Measurements from ENCODE around the gene GATAD2B.

GRCh38 chr1:153763365-153764225 is 159.2 kb downstream of the GATAD2B start:
- TF ChIP-seq EZH2 (IDR thresholded peaks at IDR 0.05; ENCODE audit: borderline replicate concordance, low read depth, low read length, severe bottlenecking) (no peak), POLR2AphosphoS5 (IDR thresholded peaks at IDR 0.05; ENCODE audit: insufficient read depth, low read depth, low read length) (peak; percentile 52), CTCF (IDR thresholded peaks at IDR 0.05; ENCODE audit: extremely low read depth in 1 of 2, insufficient read depth in 1 of 2, low read depth in 1 of 2, low read length in 2 of 2) (no peak), MAX (IDR thresholded peaks at IDR 0.05; ENCODE audit: insufficient read depth, insufficient read length) (no peak), POLR2A (IDR thresholded peaks at IDR 0.05; ENCODE audit: low read depth, low read length) (peak; percentile 43), MYC (IDR thresholded peaks at IDR 0.05; ENCODE audit: low read depth, low read length) (no peak), FOS (IDR thresholded peaks at IDR 0.05; ENCODE audit: borderline replicate concordance, insufficient read depth, low read length) (no peak)

Measured in endothelial cell of umbilical vein (primary cell).